Suprapubic skin (tissue), 4 donors: ENCODE results near the gene MAD2L1BP.

ENCODE experiments used
- EP300 ChIP-seq: sonication (generic); formaldehyde crosslinking; IDR thresholded peaks from one replicate; pipeline ENCODE4 v1.6.1; 2017; ENCODE audit warnings: antibody characterized with exemption
- POLR2A ChIP-seq, 2 donors: fragments of 450-650 bp; IDR thresholded peaks; one replicate each; pipeline ENCODE4 v1.6.1; 2017; ENCODE audit warnings: antibody characterized with exemption in 2 of 2, mild to moderate bottlenecking in 2 of 2, moderate library complexity in 2 of 2
- POLR2AphosphoS5 ChIP-seq, 3 donors: sonication (generic); formaldehyde crosslinking; IDR thresholded peaks; one replicate each; pipeline ENCODE4 v1.6.1; 2017; ENCODE audit warnings: antibody characterized with exemption in 3 of 3
- TF ChIP-seq, protein P1 (sequence below), 2 donors: fragments of 200-600 bp in 1 of 2; fragments of 450-650 bp in 1 of 2; sonication (generic) in 1 of 2; IDR thresholded peaks; one replicate each; pipeline ENCODE4 v1.5.1; 2016 to 2019; ENCODE audit warnings: antibody characterized with exemption in 2 of 2, mild to moderate bottlenecking in 1 of 2, moderate library complexity in 1 of 2

DNA sequence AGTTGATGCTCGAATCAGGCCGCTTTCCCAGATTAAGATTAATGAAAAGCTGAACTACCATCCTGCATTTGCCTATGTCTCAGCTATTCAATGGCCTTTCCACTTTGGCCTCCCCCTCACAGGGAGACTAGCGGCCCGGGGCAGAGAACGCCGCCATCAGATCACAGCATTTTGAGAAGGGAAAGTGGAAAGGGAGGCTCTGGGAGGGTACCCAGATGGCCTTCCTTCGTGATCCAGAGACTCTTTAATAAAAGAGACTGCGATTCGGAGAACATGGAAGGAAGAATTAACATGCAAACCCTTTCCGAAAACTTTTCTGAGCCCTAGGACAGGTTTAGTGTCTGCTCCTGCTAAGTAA lies 51.4 kb downstream of the MAD2L1BP start:
- no peak for TF ChIP-seq POLR2A (IDR thresholded peaks at IDR 0.05)
- TF ChIP-seq, protein P1, sequence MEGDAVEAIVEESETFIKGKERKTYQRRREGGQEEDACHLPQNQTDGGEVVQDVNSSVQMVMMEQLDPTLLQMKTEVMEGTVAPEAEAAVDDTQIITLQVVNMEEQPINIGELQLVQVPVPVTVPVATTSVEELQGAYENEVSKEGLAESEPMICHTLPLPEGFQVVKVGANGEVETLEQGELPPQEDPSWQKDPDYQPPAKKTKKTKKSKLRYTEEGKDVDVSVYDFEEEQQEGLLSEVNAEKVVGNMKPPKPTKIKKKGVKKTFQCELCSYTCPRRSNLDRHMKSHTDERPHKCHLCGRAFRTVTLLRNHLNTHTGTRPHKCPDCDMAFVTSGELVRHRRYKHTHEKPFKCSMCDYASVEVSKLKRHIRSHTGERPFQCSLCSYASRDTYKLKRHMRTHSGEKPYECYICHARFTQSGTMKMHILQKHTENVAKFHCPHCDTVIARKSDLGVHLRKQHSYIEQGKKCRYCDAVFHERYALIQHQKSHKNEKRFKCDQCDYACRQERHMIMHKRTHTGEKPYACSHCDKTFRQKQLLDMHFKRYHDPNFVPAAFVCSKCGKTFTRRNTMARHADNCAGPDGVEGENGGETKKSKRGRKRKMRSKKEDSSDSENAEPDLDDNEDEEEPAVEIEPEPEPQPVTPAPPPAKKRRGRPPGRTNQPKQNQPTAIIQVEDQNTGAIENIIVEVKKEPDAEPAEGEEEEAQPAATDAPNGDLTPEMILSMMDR (IDR thresholded peaks at IDR 0.05), result no peak
- no peak for TF ChIP-seq POLR2AphosphoS5 (IDR thresholded peaks at IDR 0.05)
- no peak for TF ChIP-seq EP300
